ENCODE measurements around the gene IL1RAPL2.
"Not testable (repeated sequence)": the region's sequence is repeated elsewhere in the genome, so short reads cannot be mapped to it uniquely, and the experiment has no call there.

DNA sequence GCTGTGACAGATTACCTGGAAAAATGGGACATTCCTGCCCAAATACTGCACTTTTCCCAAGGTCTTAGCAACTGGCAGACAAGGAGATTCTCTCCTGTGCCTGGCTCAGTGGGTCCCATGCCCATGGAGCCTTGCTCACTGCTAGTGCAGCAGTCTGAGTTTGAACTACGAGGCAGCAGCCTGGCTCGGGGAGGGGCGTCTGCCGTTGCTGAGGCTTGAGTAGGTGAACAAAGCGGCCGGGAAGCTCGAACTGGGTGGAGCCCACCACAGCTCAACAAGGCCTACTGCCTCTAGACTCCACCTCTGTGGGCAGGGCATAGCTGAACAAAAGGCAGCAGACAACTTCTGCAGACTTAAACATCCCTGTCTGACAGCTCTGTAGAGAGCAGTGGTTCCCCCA lies 1118.3 kb downstream of the IL1RAPL2 start:
- TF ChIP-seq, protein P1, sequence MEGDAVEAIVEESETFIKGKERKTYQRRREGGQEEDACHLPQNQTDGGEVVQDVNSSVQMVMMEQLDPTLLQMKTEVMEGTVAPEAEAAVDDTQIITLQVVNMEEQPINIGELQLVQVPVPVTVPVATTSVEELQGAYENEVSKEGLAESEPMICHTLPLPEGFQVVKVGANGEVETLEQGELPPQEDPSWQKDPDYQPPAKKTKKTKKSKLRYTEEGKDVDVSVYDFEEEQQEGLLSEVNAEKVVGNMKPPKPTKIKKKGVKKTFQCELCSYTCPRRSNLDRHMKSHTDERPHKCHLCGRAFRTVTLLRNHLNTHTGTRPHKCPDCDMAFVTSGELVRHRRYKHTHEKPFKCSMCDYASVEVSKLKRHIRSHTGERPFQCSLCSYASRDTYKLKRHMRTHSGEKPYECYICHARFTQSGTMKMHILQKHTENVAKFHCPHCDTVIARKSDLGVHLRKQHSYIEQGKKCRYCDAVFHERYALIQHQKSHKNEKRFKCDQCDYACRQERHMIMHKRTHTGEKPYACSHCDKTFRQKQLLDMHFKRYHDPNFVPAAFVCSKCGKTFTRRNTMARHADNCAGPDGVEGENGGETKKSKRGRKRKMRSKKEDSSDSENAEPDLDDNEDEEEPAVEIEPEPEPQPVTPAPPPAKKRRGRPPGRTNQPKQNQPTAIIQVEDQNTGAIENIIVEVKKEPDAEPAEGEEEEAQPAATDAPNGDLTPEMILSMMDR (IDR thresholded peaks at IDR 0.05) = not testable (repeated sequence)
- not testable (repeated sequence) for TF ChIP-seq POLR2A (IDR thresholded peaks at IDR 0.05)
